CD14-positive monocyte (primary cell): ENCODE measurements around the gene DIAPH2. TPM values are rescaled to one million over a fixed set of nuclear protein-coding genes. Genes with fewer than 3 reads are reported as not detected.

Source experiments
- DNase-seq, 3 donors: peaks; one replicate each; pipeline ENCODE4 v3.0.0-alpha.2; 2011 to 2022
- H2AFZ ChIP-seq: 2 replicates; pipeline ENCODE4 v1.6.0; 2012; ENCODE audit warnings: mild to moderate bottlenecking, low read depth, low read length, inconsistent platforms; ENCODE audit not compliant: insufficient read depth, poor library complexity, severe bottlenecking
- H3K27ac ChIP-seq, 2 donors: 1 replicate in 1 of 2; 2 replicates in 1 of 2; pipeline ENCODE4 v1.5.1; 2012 to 2013; ENCODE audit warnings: low read length in 2 of 2, control low read depth in 1 of 2, inconsistent platforms in 1 of 2, low read depth in 1 of 2, mild to moderate bottlenecking in 1 of 2
- H3K27me3 ChIP-seq, 2 donors: one replicate each; pipeline versions ENCODE4 v1.6.0 to v1.6.1; 2011 to 2013; ENCODE audit warnings: low read length in 2 of 2; ENCODE audit not compliant: control insufficient read depth in 2 of 2, insufficient read depth in 2 of 2
- H3K36me3 ChIP-seq, 2 donors: replicated peaks in 1 of 2; 1 replicate in 1 of 2; 2 replicates in 1 of 2; pipeline versions ENCODE4 v1.5.1 to v1.6.1; 2012 to 2013; ENCODE audit warnings: low read length in 2 of 2, control low read depth in 1 of 2, inconsistent platforms in 1 of 2, mild to moderate bottlenecking in 1 of 2; ENCODE audit not compliant: insufficient read depth in 2 of 2, control insufficient read depth in 1 of 2
- H3K4me1 ChIP-seq, 2 donors: 1 replicate in 1 of 2; 2 replicates in 1 of 2; pipeline versions ENCODE4 v1.5.1 to v1.6.1; 2012 to 2013; ENCODE audit warnings: low read length in 2 of 2, control low read depth in 1 of 2, inconsistent platforms in 1 of 2, mild to moderate bottlenecking in 1 of 2, moderate library complexity in 1 of 2; ENCODE audit not compliant: insufficient read depth in 2 of 2, control insufficient read depth in 1 of 2
- H3K4me2 ChIP-seq: replicated peaks from 2 replicates; pipeline ENCODE3; 2012; ENCODE audit warnings: low read length, moderate library complexity, mild to moderate bottlenecking; ENCODE audit not compliant: poor library complexity, severe bottlenecking; ENCODE audit errors: extremely low read depth
- H3K4me3 ChIP-seq, 3 experiments: fragments of 200-600 bp in 1 of 3; sonication (generic) in 1 of 3; replicated peaks in 1 of 3; 1 replicate in 2 of 3; 2 replicates in 1 of 3; pipeline ENCODE4 v1.5.1; 2011 to 2013; ENCODE audit warnings: low read length in 3 of 3, mild to moderate bottlenecking in 3 of 3, control low read depth in 2 of 3, low read depth in 2 of 3, inconsistent platforms in 1 of 3, moderate library complexity in 1 of 3
- H3K79me2 ChIP-seq: 2 replicates; pipeline ENCODE4 v1.6.0; 2012; ENCODE audit warnings: mild to moderate bottlenecking, control low read depth, inconsistent platforms, low read length, moderate library complexity; ENCODE audit not compliant: insufficient read depth
- H3K9ac ChIP-seq: 2 replicates; pipeline ENCODE4 v1.6.0; 2017; ENCODE audit warnings: low read length, mild to moderate bottlenecking; ENCODE audit not compliant: insufficient read depth, poor library complexity, severe bottlenecking
- H3K9me3 ChIP-seq, 2 donors: replicated peaks in 1 of 2; 1 replicate in 1 of 2; 2 replicates in 1 of 2; pipeline versions ENCODE4 v1.5.1 to v1.6.1; 2012 to 2013; ENCODE audit warnings: low read length in 2 of 2, control low read depth in 1 of 2; ENCODE audit not compliant: control insufficient read depth in 1 of 2, insufficient read depth in 1 of 2
- H4K20me1 ChIP-seq: 2 replicates; pipeline ENCODE4 v1.6.0; 2012; ENCODE audit warnings: mild to moderate bottlenecking, low read length, control low read depth, moderate library complexity; ENCODE audit not compliant: insufficient read depth
- H3K27ac Mint-ChIP-seq, 7 donors: one replicate each; pipeline ENCODE4 v1.8.0; 2020; ENCODE audit warnings: mild to moderate bottlenecking in 7 of 7, mixed read lengths in 7 of 7, moderate library complexity in 6 of 7, inconsistent platforms in 2 of 7
- H3K27me3 Mint-ChIP-seq, 3 donors: one replicate each; pipeline ENCODE4 v1.8.0; 2021 to 2022; ENCODE audit warnings: low read depth in 3 of 3, mild to moderate bottlenecking in 3 of 3, mixed read lengths in 3 of 3, moderate library complexity in 3 of 3, inconsistent platforms in 1 of 3
- H3K36me3 Mint-ChIP-seq, 2 donors: one replicate each; pipeline ENCODE4 v1.8.0; 2020; ENCODE audit warnings: mixed read lengths in 2 of 2, inconsistent platforms in 1 of 2, mild to moderate bottlenecking in 1 of 2
- H3K4me1 Mint-ChIP-seq: one replicate; pipeline ENCODE4 v1.8.0; 2020; ENCODE audit warnings: mild to moderate bottlenecking, mixed read lengths
- H3K4me3 Mint-ChIP-seq, 2 donors: one replicate each; pipeline ENCODE4 v1.8.0; 2020; ENCODE audit warnings: mild to moderate bottlenecking in 2 of 2, mixed read lengths in 2 of 2, moderate library complexity in 1 of 2
- H3K9me3 Mint-ChIP-seq, 7 donors: one replicate each; pipeline ENCODE4 v1.8.0; 2020 to 2022; ENCODE audit warnings: mixed read lengths in 7 of 7, mild to moderate bottlenecking in 6 of 7, moderate library complexity in 6 of 7, inconsistent platforms in 2 of 7
- WGBS: methylation state at CpG from one replicate; pipeline ENCODE4 v1.1.5; 2013; ENCODE audit warnings: missing lambda C conversion rate; ENCODE audit not compliant: insufficient coverage; 5-methylcytosine and 5-hydroxymethylcytosine counted together
- intact Hi-C, 2 donors: fragments of 100-400 bp; cut with micrococcal nuclease; formaldehyde crosslinking; loops; one replicate each; pipeline versions ENCODE4 v1.15.0 to v1.15.1; 2023
- polyA plus RNA-seq, 3 donors: library from polyadenylated mRNA; depleted of rRNA in 1 of 3; unstranded in 2 of 3; stranded (reverse) in 1 of 3; fragments of 300-500 nt in 2 of 3; fragments of >200 nt in 1 of 3; fragmentation: Illumina TruSeq in 2 of 3; gene quantifications; 1 replicate in 2 of 3; 2 replicates in 1 of 3; pipeline ENCODE4 v1.2.3, GENCODE V29; 2012 to 2021
- TF ChIP-seq, protein P1 (sequence below): fragments of 200-600 bp; IDR thresholded peaks from one replicate; pipeline ENCODE4 v1.8.0; 2022; ENCODE audit warnings: antibody characterized with exemption, mild to moderate bottlenecking

The DIAPH2 gene
- polyA plus RNA-seq, 3 donors, result 9.5 to 20.5 (median 11.4) TPM

DNA sequence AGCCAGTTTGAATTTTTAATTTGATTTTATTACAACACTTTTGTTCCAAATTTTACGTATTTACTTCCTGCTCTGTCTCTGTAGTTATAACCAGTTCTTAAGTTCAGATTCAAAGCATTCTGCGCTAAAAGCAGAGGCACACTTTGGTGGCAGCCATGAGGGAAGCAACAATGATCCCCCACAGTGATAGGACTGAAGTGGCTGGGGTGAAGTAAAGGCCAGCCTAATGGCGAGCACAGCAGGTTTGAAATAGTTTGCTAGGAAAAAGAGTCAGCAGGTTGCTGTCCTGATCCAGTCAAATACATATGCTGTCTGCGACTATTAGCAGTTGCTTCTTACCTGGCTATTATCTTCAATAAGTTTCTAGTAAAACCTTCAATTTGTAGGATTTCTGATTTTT lies 375.4 kb downstream of the DIAPH2 start:
- Histone ChIP-seq H3K9me3 (no peaks in the 10 kb centered on the region), H2AFZ (no peak overlapping the region), H3K36me3 (no peaks in the 10 kb centered on the region), H3K9ac (no peak overlapping the region), H3K79me2 (no peaks in the 10 kb centered on the region), H3K27me3 (no peaks in the 10 kb centered on the region), H3K4me1 (no peaks in the 10 kb centered on the region), H4K20me1 (no peaks in the 10 kb centered on the region), H3K27ac (no peak overlapping the region), H3K4me3 (no peak overlapping the region), H3K4me2 (no peak overlapping the region)
- TF ChIP-seq, protein P1, sequence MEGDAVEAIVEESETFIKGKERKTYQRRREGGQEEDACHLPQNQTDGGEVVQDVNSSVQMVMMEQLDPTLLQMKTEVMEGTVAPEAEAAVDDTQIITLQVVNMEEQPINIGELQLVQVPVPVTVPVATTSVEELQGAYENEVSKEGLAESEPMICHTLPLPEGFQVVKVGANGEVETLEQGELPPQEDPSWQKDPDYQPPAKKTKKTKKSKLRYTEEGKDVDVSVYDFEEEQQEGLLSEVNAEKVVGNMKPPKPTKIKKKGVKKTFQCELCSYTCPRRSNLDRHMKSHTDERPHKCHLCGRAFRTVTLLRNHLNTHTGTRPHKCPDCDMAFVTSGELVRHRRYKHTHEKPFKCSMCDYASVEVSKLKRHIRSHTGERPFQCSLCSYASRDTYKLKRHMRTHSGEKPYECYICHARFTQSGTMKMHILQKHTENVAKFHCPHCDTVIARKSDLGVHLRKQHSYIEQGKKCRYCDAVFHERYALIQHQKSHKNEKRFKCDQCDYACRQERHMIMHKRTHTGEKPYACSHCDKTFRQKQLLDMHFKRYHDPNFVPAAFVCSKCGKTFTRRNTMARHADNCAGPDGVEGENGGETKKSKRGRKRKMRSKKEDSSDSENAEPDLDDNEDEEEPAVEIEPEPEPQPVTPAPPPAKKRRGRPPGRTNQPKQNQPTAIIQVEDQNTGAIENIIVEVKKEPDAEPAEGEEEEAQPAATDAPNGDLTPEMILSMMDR, result no peak
- Mint-ChIP-seq H3K4me3 (no peak overlapping the region), H3K27ac (no peak overlapping the region), H3K27me3 (no peaks in the 10 kb centered on the region), H3K4me1 (no peaks in the 10 kb centered on the region), H3K36me3 (peaks cover 0 to 5% of the 10 kb centered on the region in 2 donors), H3K9me3 (no peaks in the 10 kb centered on the region)
- WGBS, result no CpG with 5 or more reads among the region's 4 CpGs
- intact Hi-C loops, result no loop called here
- no peak for DNase-seq

- Histone ChIP-seq H3K27ac (no peak overlapping the region), H3K9ac (no peak overlapping the region), H3K36me3 (no peaks in the 10 kb centered on the region), H3K4me2 (no peak overlapping the region), H4K20me1 (no peaks in the 10 kb centered on the region), H3K79me2 (no peaks in the 10 kb centered on the region), H3K4me1 (no peaks in the 10 kb centered on the region), H3K9me3 (no peaks in the 10 kb centered on the region), H3K4me3 (no peak overlapping the region), H2AFZ (no peak overlapping the region), H3K27me3 (no peaks in the 10 kb centered on the region)
- no peaks in the 10 kb centered on the region for H3K9me3 Mint-ChIP-seq
- H3K27me3 Mint-ChIP-seq, result no peaks in the 10 kb centered on the region
- WGBS, result 83% methylated on average over 1 of the region's 5 CpGs
- H3K4me3 Mint-ChIP-seq, result no peak overlapping the region
- H3K27ac Mint-ChIP-seq, result no peak overlapping the region
- no peaks in the 10 kb centered on the region for H3K4me1 Mint-ChIP-seq
- no peak for DNase-seq
- intact Hi-C loops, result no loop called here
- TF ChIP-seq, protein P1, result no peak
- H3K36me3 Mint-ChIP-seq, result peaks cover 0 to 7% of the 10 kb centered on the region in 2 donors
Measured at GRCh38 chrX:97065066-97065465, 380.4 kb downstream of the DIAPH2 start.
